ENCODE results near the gene UBE2V1.
"Not testable (repeated sequence)": the region's sequence is repeated elsewhere in the genome, so short reads cannot be mapped to it uniquely, and the experiment has no call there.

Gene UBE2V1

GRCh38 chr20:50136822-50137599, 24.1 kb upstream of the UBE2V1 start:
- Histone ChIP-seq H3K9me3 (ENCODE audit: control insufficient read depth in 2 of 2, low read length in 2 of 2) (no peaks in the 10 kb centered on the region), H3K4me1 (ENCODE audit: control insufficient read depth, insufficient read depth, low read length) (peaks cover 32% of the 10 kb centered on the region), H3K36me3 (ENCODE audit: control insufficient read depth in 2 of 2, insufficient read depth in 2 of 2, low read length in 2 of 2) (peaks cover 3 to 15% of the 10 kb centered on the region in 2 donors), H3K27ac (ENCODE audit: low read length) (no peak overlapping the region), H3K27me3 (ENCODE audit: control insufficient read depth in 1 of 2, insufficient read depth in 2 of 2, low read length in 2 of 2) (no peaks in the 10 kb centered on the region), H3K9ac (ENCODE audit: low read length in 2 of 2) (no peak overlapping the region), H3K4me3 (ENCODE audit: low read length in 2 of 2) (no peak overlapping the region)

- H3K4me3 ChIP-seq (ENCODE audit: low read length in 2 of 2); H3K9ac ChIP-seq (ENCODE audit: low read length in 2 of 2); H3K9me3 ChIP-seq (ENCODE audit: control insufficient read depth in 2 of 2, low read length in 2 of 2); H3K36me3 ChIP-seq (ENCODE audit: control insufficient read depth in 2 of 2, insufficient read depth in 2 of 2, low read length in 2 of 2); H3K27ac ChIP-seq (ENCODE audit: low read length); H3K27me3 ChIP-seq (ENCODE audit: control insufficient read depth in 1 of 2, insufficient read depth in 2 of 2, low read length in 2 of 2): not testable (repeated sequence)
- H3K4me1 ChIP-seq (ENCODE audit: control insufficient read depth, insufficient read depth, low read length), result peaks cover 47% of the 10 kb centered on the region
Measured at GRCh38 chr20:50135157-50135556, 22.2 kb upstream of the UBE2V1 start.

DNA sequence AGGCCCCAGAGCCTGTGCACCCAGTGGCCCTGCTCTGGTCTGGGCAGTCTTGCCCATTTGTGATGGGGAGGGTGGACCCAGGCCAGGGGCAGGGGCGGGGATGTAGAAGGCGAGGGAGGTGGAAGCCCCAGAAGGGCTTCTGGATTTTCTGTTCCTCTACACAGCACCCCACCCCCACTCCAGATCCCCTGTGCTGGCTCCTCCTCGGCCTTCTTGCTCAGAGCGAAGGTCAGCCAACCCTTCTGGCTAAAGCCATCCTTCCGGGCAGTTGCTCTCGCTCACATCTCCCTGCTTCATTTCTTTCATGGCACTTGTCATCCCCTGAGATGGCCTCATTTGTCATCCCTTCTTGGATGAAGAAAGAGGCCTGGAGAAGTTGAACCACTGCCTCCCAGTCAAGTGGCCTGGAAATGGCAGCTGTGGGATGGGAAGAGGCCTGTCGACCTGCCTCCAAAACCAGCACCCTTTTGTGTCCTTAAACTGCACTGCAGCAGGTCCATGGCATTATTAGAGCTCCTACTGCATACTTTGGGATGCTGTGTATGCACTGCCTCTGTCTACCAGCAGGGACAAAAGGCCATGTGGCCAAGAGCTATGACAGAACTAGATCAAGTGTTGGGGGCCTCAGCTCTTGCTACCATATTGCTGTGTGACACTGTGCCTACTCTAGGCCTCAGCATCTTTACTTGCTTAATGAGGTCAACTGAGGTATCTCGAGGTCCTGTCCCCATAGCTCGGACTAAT, 20.7 kb upstream of the UBE2V1 start:
- H3K36me3 ChIP-seq (ENCODE audit: control insufficient read depth in 2 of 2, insufficient read depth in 2 of 2, low read length in 2 of 2), result peaks cover 3 to 12% of the 10 kb centered on the region in 2 donors
- no peak overlapping the region for H3K9ac ChIP-seq (ENCODE audit: low read length in 2 of 2)
- H3K27ac ChIP-seq (ENCODE audit: low read length), result peak overlapping the region; percentile 74

DNA sequence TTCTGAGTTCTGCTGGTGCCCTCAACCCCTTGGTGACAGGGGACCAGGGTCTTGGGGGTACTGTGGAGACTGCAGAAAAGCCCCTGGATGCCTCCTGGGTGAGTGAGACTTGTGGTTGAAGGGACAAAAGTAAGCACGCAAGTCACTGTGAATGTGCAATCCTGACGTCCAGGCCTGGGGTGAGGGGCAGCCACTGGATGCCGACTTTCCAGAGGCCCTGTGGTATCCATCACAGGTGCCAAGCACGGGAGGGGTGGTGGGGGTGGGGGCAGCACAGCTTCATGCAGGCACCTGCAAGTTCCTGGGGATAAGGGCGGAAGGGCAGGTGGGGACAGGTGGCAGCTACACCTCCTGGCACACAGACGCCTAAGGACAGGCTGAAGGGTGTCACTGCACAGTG, 20.1 kb upstream of the UBE2V1 start:
- Histone ChIP-seq H3K27me3 (ENCODE audit: control insufficient read depth in 1 of 2, insufficient read depth in 2 of 2, low read length in 2 of 2) (no peaks in the 10 kb centered on the region), H3K36me3 (ENCODE audit: control insufficient read depth in 2 of 2, insufficient read depth in 2 of 2, low read length in 2 of 2) (peaks cover 9 to 18% of the 10 kb centered on the region in 2 donors), H3K9me3 (ENCODE audit: control insufficient read depth in 2 of 2, low read length in 2 of 2) (no peaks in the 10 kb centered on the region), H3K9ac (ENCODE audit: low read length in 2 of 2) (peak overlapping the region in 1 of 2 donors; percentile 21), H3K4me1 (ENCODE audit: control insufficient read depth, insufficient read depth, low read length) (peaks cover 57% of the 10 kb centered on the region), H3K4me3 (ENCODE audit: low read length in 2 of 2) (no peak overlapping the region), H3K27ac (ENCODE audit: low read length) (peak overlapping the region; percentile 74)

More for the DNA sequence above, 20.7 kb upstream of the UBE2V1 start:
- H3K27me3 ChIP-seq (ENCODE audit: control insufficient read depth in 1 of 2, insufficient read depth in 2 of 2, low read length in 2 of 2), result no peaks in the 10 kb centered on the region
- H3K9me3 ChIP-seq (ENCODE audit: control insufficient read depth in 2 of 2, low read length in 2 of 2), result no peaks in the 10 kb centered on the region
- H3K4me1 ChIP-seq (ENCODE audit: control insufficient read depth, insufficient read depth, low read length), result peaks cover 57% of the 10 kb centered on the region
- no peak overlapping the region for H3K4me3 ChIP-seq (ENCODE audit: low read length in 2 of 2)

GRCh38 chr20:50130995-50131394, 18.0 kb upstream of the UBE2V1 start:
- H3K4me3 ChIP-seq (ENCODE audit: low read length in 2 of 2), result peak overlapping the region; percentile 71 to 91
- peak overlapping the region; percentile 96 for H3K27ac ChIP-seq (ENCODE audit: low read length)

GRCh38 chr20:50130356-50130723, 17.4 kb upstream of the UBE2V1 start:
- peaks cover 26 to 35% of the 10 kb centered on the region in 2 donors for H3K36me3 ChIP-seq (ENCODE audit: control insufficient read depth in 2 of 2, insufficient read depth in 2 of 2, low read length in 2 of 2)
- peak overlapping the region; percentile 71 to 91 for H3K4me3 ChIP-seq (ENCODE audit: low read length in 2 of 2)
- H3K9me3 ChIP-seq (ENCODE audit: control insufficient read depth in 2 of 2, low read length in 2 of 2), result no peaks in the 10 kb centered on the region
- peak overlapping the region; percentile 96 for H3K27ac ChIP-seq (ENCODE audit: low read length)
- no peaks in the 10 kb centered on the region for H3K27me3 ChIP-seq (ENCODE audit: control insufficient read depth in 1 of 2, insufficient read depth in 2 of 2, low read length in 2 of 2)
- H3K4me1 ChIP-seq (ENCODE audit: control insufficient read depth, insufficient read depth, low read length), result peaks cover 69% of the 10 kb centered on the region
- H3K9ac ChIP-seq (ENCODE audit: low read length in 2 of 2), result peak overlapping the region; percentile 70 to 79

More at GRCh38 chr20:50130995-50131394, 18.0 kb upstream of the UBE2V1 start:
- Histone ChIP-seq H3K4me1 (ENCODE audit: control insufficient read depth, insufficient read depth, low read length) (peaks cover 69% of the 10 kb centered on the region), H3K27me3 (ENCODE audit: control insufficient read depth in 1 of 2, insufficient read depth in 2 of 2, low read length in 2 of 2) (no peaks in the 10 kb centered on the region), H3K9ac (ENCODE audit: low read length in 2 of 2) (peak overlapping the region; percentile 70 to 79), H3K9me3 (ENCODE audit: control insufficient read depth in 2 of 2, low read length in 2 of 2) (no peaks in the 10 kb centered on the region), H3K36me3 (ENCODE audit: control insufficient read depth in 2 of 2, insufficient read depth in 2 of 2, low read length in 2 of 2) (peaks cover 23 to 32% of the 10 kb centered on the region in 2 donors)

DNA sequence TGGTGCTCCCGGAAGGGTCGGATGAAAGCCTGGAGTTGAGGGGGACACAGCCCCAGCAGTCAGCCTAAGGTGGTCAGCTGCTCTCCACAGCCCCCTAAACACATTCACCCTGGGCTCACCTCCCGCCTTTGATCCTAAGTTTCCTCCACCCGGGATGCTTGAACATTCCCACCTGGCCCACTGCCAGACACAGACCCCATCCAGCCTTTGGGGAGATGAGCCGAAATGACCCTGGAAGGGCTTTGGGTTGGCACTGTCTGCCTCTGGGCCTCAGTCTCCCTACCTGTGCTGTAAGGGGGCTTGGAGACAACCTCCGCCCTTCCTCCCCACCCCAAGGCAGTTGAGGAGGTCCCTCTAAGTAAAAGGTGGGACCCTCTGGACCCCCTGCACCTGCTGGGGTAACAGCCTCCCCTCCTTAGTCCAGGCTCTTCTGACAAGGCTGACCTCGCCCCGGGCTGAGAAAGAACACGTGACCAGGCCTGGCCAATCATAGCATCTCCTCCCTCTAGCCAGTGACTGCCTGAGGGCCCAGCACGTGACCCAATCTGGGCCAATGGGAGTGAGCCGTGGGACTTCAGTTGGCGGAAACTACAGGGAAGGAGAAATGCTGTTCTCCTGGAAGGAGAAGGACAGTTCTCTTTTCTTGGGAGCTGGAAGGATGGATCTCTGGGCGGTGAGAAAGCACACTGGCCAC, 16.9 kb upstream of the UBE2V1 start:
- H3K9ac ChIP-seq (ENCODE audit: low read length in 2 of 2), result peak overlapping the region; percentile 70 to 83
- H3K27me3 ChIP-seq (ENCODE audit: control insufficient read depth in 1 of 2, insufficient read depth in 2 of 2, low read length in 2 of 2), result no peaks in the 10 kb centered on the region
- H3K4me3 ChIP-seq (ENCODE audit: low read length in 2 of 2), result peak overlapping the region; percentile 71 to 91
- no peaks in the 10 kb centered on the region for H3K9me3 ChIP-seq (ENCODE audit: control insufficient read depth in 2 of 2, low read length in 2 of 2)
- H3K36me3 ChIP-seq (ENCODE audit: control insufficient read depth in 2 of 2, insufficient read depth in 2 of 2, low read length in 2 of 2), result peaks cover 26 to 36% of the 10 kb centered on the region in 2 donors
- H3K27ac ChIP-seq (ENCODE audit: low read length), result peak overlapping the region; percentile 96
- peaks cover 69% of the 10 kb centered on the region for H3K4me1 ChIP-seq (ENCODE audit: control insufficient read depth, insufficient read depth, low read length)

- no peaks in the 10 kb centered on the region for H3K27me3 ChIP-seq (ENCODE audit: control insufficient read depth in 1 of 2, insufficient read depth in 2 of 2, low read length in 2 of 2)
- H3K4me1 ChIP-seq (ENCODE audit: control insufficient read depth, insufficient read depth, low read length), result peaks cover 62% of the 10 kb centered on the region
- H3K9ac ChIP-seq (ENCODE audit: low read length in 2 of 2), result peak overlapping the region in 1 of 2 donors; percentile 83
- H3K9me3 ChIP-seq (ENCODE audit: control insufficient read depth in 2 of 2, low read length in 2 of 2), result no peaks in the 10 kb centered on the region
- peak overlapping the region in 1 of 2 donors; percentile 71 for H3K4me3 ChIP-seq (ENCODE audit: low read length in 2 of 2)
- H3K27ac ChIP-seq (ENCODE audit: low read length), result peak overlapping the region; percentile 96
- H3K36me3 ChIP-seq (ENCODE audit: control insufficient read depth in 2 of 2, insufficient read depth in 2 of 2, low read length in 2 of 2), result peaks cover 26 to 46% of the 10 kb centered on the region in 2 donors
Measured at GRCh38 chr20:50128520-50128905, 15.6 kb upstream of the UBE2V1 start.

- H3K27me3 ChIP-seq (ENCODE audit: control insufficient read depth in 1 of 2, insufficient read depth in 2 of 2, low read length in 2 of 2), result no peaks in the 10 kb centered on the region
- peaks cover 56% of the 10 kb centered on the region for H3K4me1 ChIP-seq (ENCODE audit: control insufficient read depth, insufficient read depth, low read length)
- H3K9ac ChIP-seq (ENCODE audit: low read length in 2 of 2), result no peak overlapping the region
- peak overlapping the region; percentile 96 for H3K27ac ChIP-seq (ENCODE audit: low read length)
- H3K9me3 ChIP-seq (ENCODE audit: control insufficient read depth in 2 of 2, low read length in 2 of 2), result no peaks in the 10 kb centered on the region
- H3K36me3 ChIP-seq (ENCODE audit: control insufficient read depth in 2 of 2, insufficient read depth in 2 of 2, low read length in 2 of 2), result peaks cover 26 to 46% of the 10 kb centered on the region in 2 donors
- H3K4me3 ChIP-seq (ENCODE audit: low read length in 2 of 2), result no peak overlapping the region
Measured at GRCh38 chr20:50127587-50128519, 14.9 kb upstream of the UBE2V1 start.

DNA sequence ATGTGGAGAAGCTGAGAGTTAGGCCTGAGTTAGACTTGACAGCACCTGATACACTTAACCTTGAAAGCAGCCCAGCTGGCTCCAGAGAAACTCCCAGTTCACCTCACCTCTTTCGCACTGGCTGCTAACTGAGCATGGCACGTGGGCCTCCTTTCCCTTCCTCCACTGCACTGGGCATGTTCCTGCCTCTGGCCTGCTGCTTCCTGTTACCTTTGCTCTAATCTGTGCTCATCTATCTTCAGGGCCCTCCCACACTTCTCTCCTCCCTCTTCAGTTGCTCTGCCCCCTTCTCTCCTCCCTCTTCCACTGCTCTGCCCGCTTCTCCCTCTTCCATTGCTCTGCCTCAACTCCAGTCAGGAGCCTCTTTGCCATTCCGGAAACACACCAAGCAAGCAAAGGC, 13.7 kb upstream of the UBE2V1 start:
- no peaks in the 10 kb centered on the region for H3K27me3 ChIP-seq (ENCODE audit: control insufficient read depth in 1 of 2, insufficient read depth in 2 of 2, low read length in 2 of 2)
- H3K9me3 ChIP-seq (ENCODE audit: control insufficient read depth in 2 of 2, low read length in 2 of 2), result no peaks in the 10 kb centered on the region
- H3K4me3 ChIP-seq (ENCODE audit: low read length in 2 of 2), result no peak overlapping the region
- H3K36me3 ChIP-seq (ENCODE audit: control insufficient read depth in 2 of 2, insufficient read depth in 2 of 2, low read length in 2 of 2), result peaks cover 26 to 46% of the 10 kb centered on the region in 2 donors
- H3K27ac ChIP-seq (ENCODE audit: low read length), result peak overlapping the region; percentile 55
- H3K4me1 ChIP-seq (ENCODE audit: control insufficient read depth, insufficient read depth, low read length), result peaks cover 49% of the 10 kb centered on the region
- H3K9ac ChIP-seq (ENCODE audit: low read length in 2 of 2), result no peak overlapping the region
